ENCODE measurements around the gene ABHD5. TPM values are rescaled to one million over a fixed set of nuclear protein-coding genes. Genes with fewer than 3 reads are reported as not detected.
A peak's percentile ranks its signal among the peaks of the same experiment; 100 is the strongest.

Gene ABHD5
- total RNA-seq, 1 experiment from 2014 or later: 13.6 TPM

GRCh38 chr3:43753741-43754715 is 63.3 kb downstream of the ABHD5 start:
- no peak for DNase-seq (ENCODE audit: extremely low read depth, low read depth)

- no peak for DNase-seq (ENCODE audit: extremely low read depth, low read depth)
Observed at GRCh38 chr3:43755516-43756200, 64.9 kb downstream of the ABHD5 start.

- DNase-seq (ENCODE audit: extremely low read depth, low read depth): no peak
Observed at GRCh38 chr3:43757666-43758321, 67.1 kb downstream of the ABHD5 start.

- DNase-seq (ENCODE audit: extremely low read depth, low read depth): no peak
Observed at GRCh38 chr3:43758592-43759225, 68.0 kb downstream of the ABHD5 start.

GRCh38 chr3:43759297-43759782 is 68.6 kb downstream of the ABHD5 start:
- no peak for DNase-seq (ENCODE audit: extremely low read depth, low read depth)

GRCh38 chr3:43759938-43760337 is 69.2 kb downstream of the ABHD5 start:
- no peak for DNase-seq (ENCODE audit: extremely low read depth, low read depth)

- DNase-seq (ENCODE audit: extremely low read depth, low read depth): no peak
Observed at GRCh38 chr3:43760938-43761337, 70.2 kb downstream of the ABHD5 start.

- DNase-seq (ENCODE audit: extremely low read depth, low read depth): no peak
Observed at GRCh38 chr3:43762451-43762850, 71.7 kb downstream of the ABHD5 start.

GRCh38 chr3:43764056-43764455 is 73.3 kb downstream of the ABHD5 start:
- no peak for DNase-seq (ENCODE audit: extremely low read depth, low read depth)

- DNase-seq (ENCODE audit: extremely low read depth, low read depth): no peak
Observed at GRCh38 chr3:43764471-43764870, 73.7 kb downstream of the ABHD5 start.

- DNase-seq (ENCODE audit: extremely low read depth, low read depth): no peak
Observed at GRCh38 chr3:43765521-43765971, 74.8 kb downstream of the ABHD5 start.

GRCh38 chr3:43766672-43767465 is 76.1 kb downstream of the ABHD5 start:
- DNase-seq (ENCODE audit: extremely low read depth, low read depth): no peak

GRCh38 chr3:43768381-43768973 is 77.7 kb downstream of the ABHD5 start:
- DNase-seq (ENCODE audit: extremely low read depth, low read depth): no peak

GRCh38 chr3:43769097-43769884 is 78.6 kb downstream of the ABHD5 start:
- DNase-seq (ENCODE audit: extremely low read depth, low read depth): peak; percentile 95

GRCh38 chr3:43769885-43770425 is 79.2 kb downstream of the ABHD5 start:
- DNase-seq (ENCODE audit: extremely low read depth, low read depth): no peak

GRCh38 chr3:43770426-43771103 is 79.8 kb downstream of the ABHD5 start:
- DNase-seq (ENCODE audit: extremely low read depth, low read depth): peak; percentile 41

GRCh38 chr3:43771610-43772009 is 80.9 kb downstream of the ABHD5 start:
- DNase-seq (ENCODE audit: extremely low read depth, low read depth): no peak
